Kidney glomerular epithelial cell (primary cell): Measurements from ENCODE around the gene SPOPL.
"Not testable (repeated sequence)": the region's sequence is repeated elsewhere in the genome, so short reads cannot be mapped to it uniquely, and the experiment has no call there.

ENCODE experiments used
- DNase-seq: peaks from one replicate; lab custom pipeline; 2025; lab: John Stamatoyannopoulos, UW

SPOPL gene

DNA sequence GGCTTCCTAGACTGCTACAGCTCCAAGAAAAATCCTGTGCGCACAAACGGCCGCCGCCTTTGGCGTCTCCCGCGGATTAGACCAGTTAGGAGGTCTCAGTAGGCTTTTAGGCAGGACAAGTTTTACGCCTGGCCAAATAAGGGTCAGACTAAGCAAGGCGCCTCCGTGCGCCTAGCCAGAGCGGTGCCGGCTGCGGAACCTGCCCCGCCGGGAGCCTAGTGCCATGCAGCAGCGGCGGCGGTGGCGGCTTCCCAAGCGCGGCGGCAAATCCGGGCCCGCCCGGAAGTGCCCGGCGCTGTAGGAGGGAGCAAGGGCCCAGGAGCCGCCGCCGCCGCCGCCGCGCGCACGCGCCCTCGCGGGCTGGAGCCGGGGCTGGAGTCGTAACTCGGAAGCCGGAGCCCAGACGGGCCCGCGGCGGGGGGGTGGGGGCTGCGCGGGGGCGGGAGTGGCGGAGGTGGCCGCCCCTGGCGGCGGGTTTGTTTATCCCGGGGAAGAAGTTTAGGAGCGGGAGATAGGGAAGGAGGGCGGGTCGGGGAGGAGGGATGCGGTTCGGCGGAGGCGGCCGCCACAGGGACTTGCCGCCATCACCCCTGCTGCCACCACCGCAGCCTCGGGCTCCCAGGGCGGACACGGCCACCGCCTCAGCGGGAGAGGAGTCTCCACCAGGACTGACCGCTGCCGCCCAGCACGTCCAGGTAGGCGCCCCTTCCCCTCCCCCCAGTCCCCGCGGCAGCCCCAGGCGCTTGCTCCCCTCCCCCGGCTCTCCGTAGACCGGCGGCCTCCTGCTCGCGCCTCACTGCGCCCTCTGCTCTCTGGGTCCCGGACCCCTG lies at the start of gene SPOPL:
Gene SPOPL (plus strand): TSS at position 346 of the 830 bp plus-strand sequence. CDS start 48,447 bp downstream, outside the sequence.
- peak; percentile 83 for DNase-seq

- DNase-seq: no peak
Observed at GRCh38 chr2:138452324-138452723, 49.2 kb upstream of the SPOPL start.

DNA sequence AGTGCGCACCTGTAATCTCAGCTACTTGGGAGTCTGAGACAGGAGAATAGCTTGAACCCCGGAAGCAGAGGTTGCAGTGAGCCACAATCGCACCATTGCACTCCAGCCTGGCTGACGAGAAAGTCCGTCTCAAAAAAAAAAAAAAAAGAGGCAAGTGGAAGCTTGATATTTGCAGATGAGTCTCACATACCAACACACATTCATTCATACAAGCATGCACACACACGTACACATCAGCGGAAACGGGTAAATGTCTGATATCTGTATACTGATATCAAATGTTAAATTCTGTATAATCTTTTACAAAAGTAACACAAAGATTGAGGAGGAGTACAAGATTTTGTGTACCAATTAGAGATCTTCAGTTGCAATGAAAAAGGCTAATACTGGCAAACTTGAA lies 47.8 kb upstream of the SPOPL start:
- DNase-seq: no peak

DNA sequence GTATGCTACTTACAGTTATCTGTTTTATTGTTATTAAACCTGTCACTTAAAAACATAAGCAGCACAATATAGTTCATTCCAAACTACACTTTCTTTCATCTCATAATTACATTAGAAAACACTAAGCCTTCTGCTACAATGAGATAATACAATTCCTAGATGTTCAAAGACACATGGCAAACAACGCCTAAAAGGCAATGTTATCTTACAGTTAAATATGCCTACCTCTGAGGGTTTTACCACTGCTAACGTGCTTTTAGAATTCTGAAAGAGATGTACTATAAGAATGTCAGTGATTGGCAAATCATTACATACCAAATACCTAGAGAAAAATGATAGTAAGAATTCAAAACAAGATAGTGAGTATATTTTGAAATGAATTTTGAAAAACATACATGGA lies 46.8 kb upstream of the SPOPL start:
- DNase-seq: no peak

DNA sequence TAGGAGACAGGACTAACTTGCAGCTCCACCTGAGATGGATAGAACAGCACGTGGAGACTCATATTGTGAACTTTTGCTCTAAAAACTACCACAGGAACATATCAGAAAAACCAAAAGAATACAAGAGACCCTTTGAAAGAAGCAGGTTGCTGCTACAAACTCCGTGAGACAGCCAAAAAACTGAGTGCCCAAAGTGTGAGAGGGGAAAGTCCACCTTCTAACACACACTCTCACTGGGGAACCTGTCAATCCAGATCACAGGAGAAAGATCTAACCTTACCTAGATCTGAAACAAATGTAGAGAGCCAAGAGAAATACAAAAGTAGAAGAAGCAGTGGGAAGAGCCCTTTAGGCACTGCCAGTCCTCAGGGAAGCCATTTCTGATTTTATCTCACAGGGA lies 46.3 kb upstream of the SPOPL start:
- DNase-seq: no peak

DNA sequence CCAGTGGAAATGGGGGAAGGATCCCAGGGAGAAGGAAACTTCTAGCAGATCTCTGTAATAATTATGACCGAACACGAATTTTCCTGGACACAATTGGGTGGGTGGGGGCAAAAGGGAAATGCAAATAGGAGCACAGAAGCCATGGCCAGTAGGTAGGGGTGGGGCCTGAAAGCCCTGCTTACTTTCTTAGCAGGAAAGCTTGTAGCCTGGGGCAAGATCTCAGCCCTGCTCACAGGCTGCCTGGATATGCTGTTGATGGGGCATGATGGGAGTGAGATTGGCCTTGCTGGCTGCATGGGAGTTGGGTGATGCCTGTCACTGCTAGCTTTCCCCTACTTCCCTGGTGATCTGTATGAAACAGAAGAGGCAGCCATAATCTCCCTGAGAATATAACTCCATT lies 45.9 kb upstream of the SPOPL start:
- DNase-seq: no peak

GRCh38 chr2:138462689-138463088 lies 38.9 kb upstream of the SPOPL start:
- DNase-seq: not testable (repeated sequence)

- DNase-seq: no peak
Observed at GRCh38 chr2:138468617-138469016, 33.0 kb upstream of the SPOPL start.

DNA sequence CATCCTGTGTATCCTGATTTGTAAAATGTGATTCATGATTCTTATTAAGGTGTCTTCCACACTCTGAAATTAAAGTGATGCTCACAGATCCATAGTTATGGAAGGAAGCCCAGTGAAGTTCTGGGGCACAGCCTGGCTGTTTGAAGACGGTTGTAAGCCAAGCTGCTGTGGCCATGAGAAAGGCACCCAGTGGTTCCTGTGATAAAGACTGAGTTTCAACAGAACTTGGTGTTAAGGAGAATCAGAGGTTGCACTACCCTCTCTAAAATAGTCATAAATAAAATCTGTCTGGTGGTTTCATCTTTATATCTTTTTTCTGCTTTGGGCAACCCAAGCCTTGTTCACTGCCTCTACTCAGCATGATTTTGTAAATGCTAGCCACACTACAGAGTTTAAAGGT lies 32.2 kb upstream of the SPOPL start:
- no peak for DNase-seq

DNA sequence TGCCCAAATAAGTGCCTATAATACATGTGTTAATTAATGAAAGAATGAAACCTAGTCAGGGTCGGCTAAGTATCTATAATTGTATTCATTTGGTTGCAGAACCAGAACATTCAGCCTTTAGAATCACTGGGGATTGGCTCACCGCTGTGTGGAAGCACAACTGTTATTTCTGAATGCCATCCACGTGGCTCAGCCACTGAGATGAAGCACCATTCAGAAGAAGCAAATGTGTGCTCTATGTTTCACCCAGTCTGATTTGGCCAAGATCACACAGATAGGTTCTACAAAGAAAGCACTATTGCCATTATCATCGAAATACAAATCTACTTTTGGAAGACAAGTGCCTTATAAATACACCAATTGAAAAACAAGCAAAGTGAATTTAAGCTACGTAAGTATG lies 30.6 kb upstream of the SPOPL start:
- DNase-seq: no peak

DNA sequence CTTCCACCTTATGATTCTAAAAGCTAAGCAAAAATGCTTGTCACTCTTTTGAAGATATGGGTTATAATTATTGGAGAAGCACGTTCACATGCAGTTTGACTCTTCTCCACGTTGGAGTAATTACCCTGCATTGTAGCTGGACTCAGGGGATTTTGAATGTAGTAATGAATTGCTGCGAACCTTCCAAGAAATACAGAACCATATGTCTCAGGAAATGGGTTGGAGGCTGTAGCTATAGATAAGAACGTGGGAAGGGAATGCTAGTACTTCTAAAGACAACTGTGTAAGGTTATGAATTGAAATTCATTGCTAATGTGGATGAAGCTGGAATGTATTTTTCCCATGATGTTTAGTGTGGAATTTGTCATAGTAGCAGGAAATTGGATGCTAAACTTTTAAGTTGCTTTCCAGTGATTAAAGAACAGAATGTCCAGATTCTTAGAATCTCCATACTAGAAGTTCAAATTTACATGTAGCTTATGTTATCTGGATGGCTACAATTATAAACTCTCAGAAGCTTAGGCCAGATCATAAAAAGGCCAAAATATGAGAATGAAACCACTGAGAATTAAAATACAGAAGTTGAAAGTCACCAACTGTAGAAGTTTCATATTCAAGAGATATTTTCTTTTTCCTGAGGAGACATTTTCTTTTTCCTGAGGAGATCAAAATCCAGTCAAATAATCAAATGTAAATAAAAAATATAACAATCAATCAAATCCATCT lies 27.3 kb upstream of the SPOPL start:
- DNase-seq: no peak

GRCh38 chr2:138475277-138475776 lies 26.2 kb upstream of the SPOPL start:
- no peak for DNase-seq

DNA sequence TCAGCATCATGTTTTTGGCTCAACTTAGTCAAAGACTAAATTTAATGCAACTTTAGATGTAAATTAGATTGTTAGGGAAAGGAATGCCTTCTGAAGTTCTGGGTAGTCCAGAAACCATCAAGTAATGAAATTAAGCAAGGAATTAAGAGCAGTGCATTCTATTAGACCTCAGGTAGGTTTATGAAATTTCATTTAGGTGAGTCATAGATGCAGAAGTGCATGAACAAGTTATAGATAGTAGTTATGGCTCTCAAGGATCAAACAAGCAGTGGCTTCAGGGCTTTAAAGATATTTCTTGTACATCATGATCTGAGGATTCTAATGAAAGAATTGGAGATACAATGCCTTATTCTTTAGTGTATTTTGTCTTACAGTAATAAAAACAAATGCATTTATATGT lies 25.4 kb upstream of the SPOPL start:
- DNase-seq: no peak

DNA sequence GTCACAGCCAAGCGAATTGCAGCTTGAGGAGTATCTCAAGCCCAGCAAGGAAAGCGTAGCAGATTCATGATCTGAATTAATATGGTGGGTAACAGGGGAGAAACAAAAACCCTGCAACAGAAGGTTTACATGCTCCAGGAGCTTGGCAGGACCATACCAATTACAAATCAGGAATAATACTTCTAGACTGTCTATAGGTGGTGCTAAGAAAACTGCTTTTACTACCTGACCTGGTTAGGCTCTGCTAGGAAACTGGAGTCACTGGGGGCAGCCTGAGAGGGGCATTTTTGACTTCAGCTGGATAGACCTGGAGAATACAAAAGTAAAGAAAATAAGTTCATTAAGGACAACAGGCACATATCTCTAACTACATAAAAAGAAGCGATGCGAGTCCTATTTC lies 24.6 kb upstream of the SPOPL start:
- no peak for DNase-seq

GRCh38 chr2:138482796-138483195 lies 18.8 kb upstream of the SPOPL start:
- not testable (repeated sequence) for DNase-seq

GRCh38 chr2:138485019-138485418 lies 16.6 kb upstream of the SPOPL start:
- peak; percentile 13 for DNase-seq

DNA sequence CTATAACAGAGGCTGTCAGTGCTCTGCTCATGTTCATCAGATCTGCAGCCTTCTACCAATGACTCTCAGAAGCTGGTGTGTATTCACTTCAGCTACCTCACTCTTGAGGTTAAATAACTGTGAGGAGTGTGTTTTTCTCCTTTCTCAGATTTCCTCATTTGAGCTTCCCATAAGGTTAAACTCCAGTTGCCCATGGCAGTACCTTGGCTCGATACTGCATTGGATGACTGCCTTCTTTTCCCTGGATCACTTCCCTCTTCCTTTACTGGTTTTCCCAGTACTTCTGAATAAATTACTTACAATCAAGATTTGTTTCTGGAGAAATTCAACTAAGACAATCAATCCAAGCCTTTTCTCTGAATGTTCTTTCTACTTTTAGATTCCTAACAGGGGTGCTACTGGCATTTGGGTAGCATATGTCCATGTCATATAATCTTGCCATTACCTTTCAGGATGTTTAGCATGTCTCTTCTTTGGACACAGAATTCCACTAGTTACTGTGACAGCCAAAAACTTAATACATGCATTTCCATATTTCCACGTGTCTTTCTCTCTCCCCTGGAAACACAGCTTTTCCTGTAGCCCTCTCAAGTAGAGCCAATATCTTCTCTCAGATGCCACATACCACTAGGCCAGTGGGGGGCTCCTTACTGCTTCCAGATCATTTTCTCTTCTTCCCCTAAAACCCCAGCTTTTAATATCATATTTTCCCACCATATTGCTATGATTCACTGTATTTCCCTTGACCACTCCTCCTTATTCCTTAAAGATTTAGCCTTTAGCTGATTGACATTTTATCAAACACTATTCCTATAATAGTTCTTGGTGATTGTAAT lies 15.0 kb upstream of the SPOPL start:
- no peak for DNase-seq

GRCh38 chr2:138490673-138491494 lies 10.7 kb upstream of the SPOPL start:
- DNase-seq: no peak

GRCh38 chr2:138491495-138491862 lies 10.1 kb upstream of the SPOPL start:
- no peak for DNase-seq

DNA sequence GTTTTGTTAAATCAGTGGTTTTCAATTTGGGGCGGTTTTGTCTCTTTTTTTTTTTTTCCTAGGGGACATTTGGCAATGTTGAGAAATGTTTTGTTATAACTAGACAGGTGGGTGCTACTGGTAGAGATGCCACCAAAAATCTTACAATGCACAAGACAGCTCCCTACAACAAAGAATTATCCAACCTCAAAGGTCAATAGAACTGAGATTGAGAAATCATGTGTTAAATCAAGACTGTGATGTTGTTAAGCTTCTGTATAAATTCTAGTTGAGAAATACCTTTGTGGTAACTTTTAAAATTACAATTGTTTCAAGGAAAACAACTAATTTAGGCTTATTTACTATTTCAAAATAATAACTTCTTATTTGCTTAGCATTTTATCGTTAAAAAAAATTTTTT lies 9.4 kb upstream of the SPOPL start:
- no peak for DNase-seq

GRCh38 chr2:138493334-138493733 lies 8.2 kb upstream of the SPOPL start:
- DNase-seq: no peak
